Measurements from ENCODE around the gene NDNF.

NDNF gene

GRCh38 chr4:121093261-121093660 lies 20.9 kb upstream of the NDNF start:
- no peak for DNase-seq (ENCODE audit: low read depth)
- TF ChIP-seq CTCF (conservative IDR thresholded peaks at IDR 0.05; ENCODE audit: control insufficient read depth, insufficient read depth, low read depth, low read length), result no peak
- no peak overlapping the region for H3K4me3 ChIP-seq (ENCODE audit: control insufficient read depth, low read depth, low read length)

GRCh38 chr4:121091941-121092340 lies 19.6 kb upstream of the NDNF start:
- no peak for DNase-seq (ENCODE audit: low read depth)
- no peak for TF ChIP-seq CTCF (conservative IDR thresholded peaks at IDR 0.05; ENCODE audit: control insufficient read depth, insufficient read depth, low read depth, low read length)

DNA sequence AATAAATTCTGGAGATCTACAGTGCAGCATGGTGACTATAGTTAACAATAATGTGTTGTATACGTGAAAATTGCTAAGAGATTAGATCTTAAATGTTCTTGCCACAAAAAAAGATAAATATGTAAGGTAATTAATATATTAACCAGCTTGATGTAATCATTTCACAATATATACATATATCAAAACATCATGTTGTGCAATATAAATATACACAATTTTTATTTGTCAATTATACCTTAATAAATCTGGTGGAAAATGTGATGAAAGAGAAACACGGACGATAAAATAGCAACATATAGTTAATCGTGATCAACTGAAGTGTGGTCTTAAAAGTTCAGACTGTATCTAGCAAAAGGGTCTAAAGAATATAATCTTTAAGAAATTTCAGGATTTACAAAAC lies 16.5 kb upstream of the NDNF start:
- no peak for DNase-seq (ENCODE audit: low read depth)
- no peak overlapping the region for H3K4me3 ChIP-seq (ENCODE audit: control insufficient read depth, low read depth, low read length)
- TF ChIP-seq CTCF (conservative IDR thresholded peaks at IDR 0.05; ENCODE audit: control insufficient read depth, insufficient read depth, low read depth, low read length), result no peak

More at GRCh38 chr4:121091941-121092340, 19.6 kb upstream of the NDNF start:
- no peak overlapping the region for H3K4me3 ChIP-seq (ENCODE audit: control insufficient read depth, low read depth, low read length)

- no peak overlapping the region for H3K4me3 ChIP-seq (ENCODE audit: control insufficient read depth, low read depth, low read length)
- no peak for DNase-seq (ENCODE audit: low read depth)
- TF ChIP-seq CTCF (conservative IDR thresholded peaks at IDR 0.05; ENCODE audit: control insufficient read depth, insufficient read depth, low read depth, low read length), result no peak
Observed at GRCh38 chr4:121079376-121079775, 7.0 kb upstream of the NDNF start.

- TF ChIP-seq CTCF (conservative IDR thresholded peaks at IDR 0.05; ENCODE audit: control insufficient read depth, insufficient read depth, low read depth, low read length), result no peak
- DNase-seq (ENCODE audit: low read depth), result no peak
- H3K4me3 ChIP-seq (ENCODE audit: control insufficient read depth, low read depth, low read length), result no peak overlapping the region
Observed at GRCh38 chr4:121077496-121077895, 5.2 kb upstream of the NDNF start.

GRCh38 chr4:121076416-121076815 lies 4.1 kb upstream of the NDNF start:
- no peak for TF ChIP-seq CTCF (conservative IDR thresholded peaks at IDR 0.05; ENCODE audit: control insufficient read depth, insufficient read depth, low read depth, low read length)
- H3K4me3 ChIP-seq (ENCODE audit: control insufficient read depth, low read depth, low read length), result no peak overlapping the region
- DNase-seq (ENCODE audit: low read depth), result no peak

Measured in fibroblast of mammary gland (primary cell).